Motor neuron (in vitro differentiated cells): ENCODE results near the gene HNF4A. TPM values are rescaled to one million over a fixed set of nuclear protein-coding genes. Genes with fewer than 3 reads are reported as not detected.

Experiments
- ATAC-seq, 8 experiments: fragments of 200-7000 bp; cut with Tn5 transposase; replicated peaks in 6 of 8; 2 replicates each; pipeline ENCODE4 v1.8.0; 2021; ENCODE audit warnings: mild to moderate bottlenecking in 8 of 8, moderate library complexity in 8 of 8
- H3K27ac ChIP-seq, 2 donors: fragments of 250-450 bp; sonication (Bioruptor Pico); 2 replicates each; pipeline ENCODE4 v1.9.0; 2021; ENCODE audit warnings: antibody characterized with exemption in 2 of 2, mild to moderate bottlenecking in 2 of 2, moderate library complexity in 1 of 2
- H3K4me1 ChIP-seq, 2 donors: fragments of 250-450 bp; sonication (Bioruptor Pico); replicated peaks in 1 of 2; 2 replicates each; pipeline ENCODE4 v1.6.1; 2021; ENCODE audit warnings: antibody characterized with exemption in 2 of 2, mild to moderate bottlenecking in 2 of 2, moderate library complexity in 1 of 2
- H3K4me3 ChIP-seq, 5 donors: fragments of 250-450 bp; sonication (Bioruptor Pico); 2 replicates each; pipeline ENCODE4 v1.9.0; 2021; ENCODE audit warnings: antibody characterized with exemption in 5 of 5, mild to moderate bottlenecking in 5 of 5, moderate library complexity in 4 of 5
- WGBS, 10 experiments: fragments of 450-650 bp; shearing (Covaris generic); methylation state at CpG; one replicate each; pipeline ENCODE4 v1.0.0; 2022; 5-methylcytosine and 5-hydroxymethylcytosine counted together
- in situ Hi-C, 9 experiments: fragments of 400-800 bp; cut with MboI; loops; one replicate each; pipeline ENCODE4 v1.15.0; 2021; ENCODE audit warnings: low sequenced_read_pairs in 9 of 9, low pct_unique_long_range_greater_than_20kb in 2 of 9; ENCODE audit not compliant: unreplicated experiment in 9 of 9
- total RNA-seq, 8 experiments: library from RNA; unstranded; fragments of 300-600 nt; gene quantifications; 2 replicates each; pipeline versions ENCODE4 v1.2.3 to v1.2.4, GENCODE V29; 2022

The HNF4A gene
- total RNA-seq, 8 experiments from 2014 or later = 0.09 to 0.62 (median 0.17) TPM; not detected in 2

DNA sequence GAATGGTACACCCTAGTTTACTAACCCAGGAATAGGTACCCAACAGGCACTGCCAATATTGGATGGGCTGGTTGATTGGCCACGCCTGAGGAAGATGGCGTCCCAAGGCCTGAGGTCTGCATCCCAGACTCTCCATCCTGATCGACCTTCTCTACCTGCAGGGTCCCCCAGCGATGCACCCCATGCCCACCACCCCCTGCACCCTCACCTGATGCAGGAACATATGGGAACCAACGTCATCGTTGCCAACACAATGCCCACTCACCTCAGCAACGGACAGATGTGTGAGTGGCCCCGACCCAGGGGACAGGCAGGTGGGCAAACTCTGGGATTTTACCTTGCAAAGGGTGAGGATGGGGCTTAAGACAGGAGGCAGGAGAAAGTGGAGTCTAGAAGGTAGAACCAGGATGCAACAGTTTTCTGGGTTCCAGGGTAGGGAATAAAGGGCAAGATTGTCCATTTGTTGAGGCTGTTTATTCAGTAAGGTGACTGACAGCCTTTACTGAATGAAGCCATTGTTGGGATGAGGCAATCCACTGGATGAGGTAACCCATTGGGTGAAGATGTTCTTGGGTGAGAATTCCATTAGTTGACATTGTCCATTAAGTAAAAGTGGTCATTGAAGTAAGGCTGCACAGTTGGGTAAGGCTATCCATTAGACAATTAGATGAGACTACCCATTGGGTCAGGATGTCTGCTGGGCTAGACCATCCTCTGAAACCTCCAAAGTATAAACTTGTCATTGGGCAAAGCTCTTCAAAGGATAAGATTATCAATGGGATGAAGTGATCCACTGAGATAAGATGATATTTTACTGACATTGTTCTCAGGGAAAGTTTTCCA, 72.9 kb downstream of the HNF4A start:
- H3K4me1 ChIP-seq = no peaks in the 10 kb centered on the region
- no peak for ATAC-seq
- H3K27ac ChIP-seq = no peak overlapping the region
- 17 to 100% (median 85%) methylated on average over 1 to 4 of the region's 8 CpGs; no CpG with 5 or more reads in 6 of the 10 experiments for WGBS, 10 experiments
- H3K4me3 ChIP-seq = no peak overlapping the region
- in situ Hi-C loops = no loop called here

DNA sequence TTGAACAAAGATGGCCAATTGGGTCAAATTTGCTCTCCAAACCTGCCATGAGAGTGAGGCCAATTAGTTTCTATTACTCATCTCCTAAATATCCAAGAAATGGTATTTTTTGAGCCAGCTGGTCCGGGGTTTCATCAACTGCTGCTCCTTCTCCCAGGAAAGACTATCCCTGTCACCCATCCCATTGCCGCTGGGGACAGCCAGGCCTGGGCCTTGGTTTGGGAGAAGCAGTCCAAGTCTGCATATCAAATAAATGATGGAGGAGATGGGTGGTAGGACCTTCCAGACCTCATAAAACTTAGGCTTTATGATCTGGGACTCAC, 73.5 kb downstream of the HNF4A start:
- H3K4me1 ChIP-seq = no peaks in the 10 kb centered on the region
- in situ Hi-C loops = no loop called here
- no peak for ATAC-seq
- no peak overlapping the region for H3K4me3 ChIP-seq
- 0 to 80% (median 54%) methylated on average over 1 to 2 of the region's 2 CpGs; no CpG with 5 or more reads in 4 of the 10 experiments for WGBS, 10 experiments
- H3K27ac ChIP-seq = no peak overlapping the region

DNA sequence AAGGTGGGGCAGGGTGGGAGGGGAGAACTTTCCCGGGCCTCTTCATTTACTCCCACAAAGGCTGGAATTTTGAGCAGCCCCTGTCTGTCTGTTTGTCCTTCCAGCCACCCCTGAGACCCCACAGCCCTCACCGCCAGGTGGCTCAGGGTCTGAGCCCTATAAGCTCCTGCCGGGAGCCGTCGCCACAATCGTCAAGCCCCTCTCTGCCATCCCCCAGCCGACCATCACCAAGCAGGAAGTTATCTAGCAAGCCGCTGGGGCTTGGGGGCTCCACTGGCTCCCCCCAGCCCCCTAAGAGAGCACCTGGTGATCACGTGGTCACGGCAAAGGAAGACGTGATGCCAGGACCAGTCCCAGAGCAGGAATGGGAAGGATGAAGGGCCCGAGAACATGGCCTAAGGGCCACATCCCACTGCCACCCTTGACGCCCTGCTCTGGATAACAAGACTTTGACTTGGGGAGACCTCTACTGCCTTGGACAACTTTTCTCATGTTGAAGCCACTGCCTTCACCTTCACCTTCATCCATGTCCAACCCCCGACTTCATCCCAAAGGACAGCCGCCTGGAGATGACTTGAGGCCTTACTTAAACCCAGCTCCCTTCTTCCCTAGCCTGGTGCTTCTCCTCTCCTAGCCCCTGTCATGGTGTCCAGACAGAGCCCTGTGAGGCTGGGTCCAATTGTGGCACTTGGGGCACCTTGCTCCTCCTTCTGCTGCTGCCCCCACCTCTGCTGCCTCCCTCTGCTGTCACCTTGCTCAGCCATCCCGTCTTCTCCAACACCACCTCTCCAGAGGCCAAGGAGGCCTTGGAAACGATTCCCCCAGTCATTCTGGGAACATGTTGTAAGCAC, 74.1 kb downstream of the HNF4A start:
- WGBS, 10 experiments = 13 to 83% (median 52%) methylated on average over 1 to 4 of the region's 17 CpGs; no CpG with 5 or more reads in 6 of the 10 experiments
- H3K4me3 ChIP-seq = no peak overlapping the region
- no peak for ATAC-seq
- in situ Hi-C loops = no loop called here
- no peak overlapping the region for H3K27ac ChIP-seq
- no peaks in the 10 kb centered on the region for H3K4me1 ChIP-seq

- no peak overlapping the region for H3K4me3 ChIP-seq
- H3K4me1 ChIP-seq = no peaks in the 10 kb centered on the region
- WGBS, 10 experiments = 60 to 100% (median 80%) methylated on average over 1 to 5 of the region's 7 CpGs; no CpG with 5 or more reads in 2 of the 10 experiments
- no peak overlapping the region for H3K27ac ChIP-seq
- no peak for ATAC-seq
- in situ Hi-C loops = no loop called here
Observed at GRCh38 chr20:44430270-44431065, 75.0 kb downstream of the HNF4A start.

DNA sequence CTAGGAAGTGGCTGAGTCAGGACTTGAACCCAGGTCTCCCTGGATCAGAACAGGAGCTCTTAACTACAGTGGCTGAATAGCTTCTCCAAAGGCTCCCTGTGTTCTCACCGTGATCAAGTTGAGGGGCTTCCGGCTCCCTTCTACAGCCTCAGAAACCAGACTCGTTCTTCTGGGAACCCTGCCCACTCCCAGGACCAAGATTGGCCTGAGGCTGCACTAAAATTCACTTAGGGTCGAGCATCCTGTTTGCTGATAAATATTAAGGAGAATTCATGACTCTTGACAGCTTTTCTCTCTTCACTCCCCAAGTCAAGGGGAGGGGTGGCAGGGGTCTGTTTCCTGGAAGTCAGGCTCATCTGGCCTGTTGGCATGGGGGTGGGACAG, 75.6 kb downstream of the HNF4A start:
- in situ Hi-C loops = no loop called here
- H3K27ac ChIP-seq = no peak overlapping the region
- no peak overlapping the region for H3K4me3 ChIP-seq
- no peak for ATAC-seq
- H3K4me1 ChIP-seq = no peaks in the 10 kb centered on the region
- 60 to 90% (median 69%) methylated on average over 1 to 2 of the region's 4 CpGs; no CpG with 5 or more reads in 6 of the 10 experiments for WGBS, 10 experiments

DNA sequence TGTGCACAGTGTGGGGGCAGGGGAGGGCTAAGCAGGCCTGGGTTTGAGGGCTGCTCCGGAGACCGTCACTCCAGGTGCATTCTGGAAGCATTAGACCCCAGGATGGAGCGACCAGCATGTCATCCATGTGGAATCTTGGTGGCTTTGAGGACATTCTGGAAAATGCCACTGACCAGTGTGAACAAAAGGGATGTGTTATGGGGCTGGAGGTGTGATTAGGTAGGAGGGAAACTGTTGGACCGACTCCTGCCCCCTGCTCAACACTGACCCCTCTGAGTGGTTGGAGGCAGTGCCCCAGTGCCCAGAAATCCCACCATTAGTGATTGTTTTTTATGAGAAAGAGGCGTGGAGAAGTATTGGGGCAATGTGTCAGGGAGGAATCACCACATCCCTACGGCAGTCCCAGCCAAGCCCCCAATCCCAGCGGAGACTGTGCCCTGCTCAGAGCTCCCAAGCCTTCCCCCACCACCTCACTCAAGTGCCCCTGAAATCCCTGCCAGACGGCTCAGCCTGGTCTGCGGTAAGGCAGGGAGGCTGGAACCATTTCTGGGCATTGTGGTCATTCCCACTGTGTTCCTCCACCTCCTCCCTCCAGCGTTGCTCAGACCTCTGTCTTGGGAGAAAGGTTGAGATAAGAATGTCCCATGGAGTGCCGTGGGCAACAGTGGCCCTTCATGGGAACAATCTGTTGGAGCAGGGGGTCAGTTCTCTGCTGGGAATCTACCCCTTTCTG, 76.2 kb downstream of the HNF4A start:
- in situ Hi-C loops = no loop called here
- Histone ChIP-seq H3K4me1 (no peaks in the 10 kb centered on the region), H3K27ac (no peak overlapping the region), H3K4me3 (no peak overlapping the region)
- ATAC-seq = no peak
- 40 to 100% (median 80%) methylated on average over 1 to 3 of the region's 11 CpGs; no CpG with 5 or more reads in 1 of the 10 experiments for WGBS, 10 experiments

DNA sequence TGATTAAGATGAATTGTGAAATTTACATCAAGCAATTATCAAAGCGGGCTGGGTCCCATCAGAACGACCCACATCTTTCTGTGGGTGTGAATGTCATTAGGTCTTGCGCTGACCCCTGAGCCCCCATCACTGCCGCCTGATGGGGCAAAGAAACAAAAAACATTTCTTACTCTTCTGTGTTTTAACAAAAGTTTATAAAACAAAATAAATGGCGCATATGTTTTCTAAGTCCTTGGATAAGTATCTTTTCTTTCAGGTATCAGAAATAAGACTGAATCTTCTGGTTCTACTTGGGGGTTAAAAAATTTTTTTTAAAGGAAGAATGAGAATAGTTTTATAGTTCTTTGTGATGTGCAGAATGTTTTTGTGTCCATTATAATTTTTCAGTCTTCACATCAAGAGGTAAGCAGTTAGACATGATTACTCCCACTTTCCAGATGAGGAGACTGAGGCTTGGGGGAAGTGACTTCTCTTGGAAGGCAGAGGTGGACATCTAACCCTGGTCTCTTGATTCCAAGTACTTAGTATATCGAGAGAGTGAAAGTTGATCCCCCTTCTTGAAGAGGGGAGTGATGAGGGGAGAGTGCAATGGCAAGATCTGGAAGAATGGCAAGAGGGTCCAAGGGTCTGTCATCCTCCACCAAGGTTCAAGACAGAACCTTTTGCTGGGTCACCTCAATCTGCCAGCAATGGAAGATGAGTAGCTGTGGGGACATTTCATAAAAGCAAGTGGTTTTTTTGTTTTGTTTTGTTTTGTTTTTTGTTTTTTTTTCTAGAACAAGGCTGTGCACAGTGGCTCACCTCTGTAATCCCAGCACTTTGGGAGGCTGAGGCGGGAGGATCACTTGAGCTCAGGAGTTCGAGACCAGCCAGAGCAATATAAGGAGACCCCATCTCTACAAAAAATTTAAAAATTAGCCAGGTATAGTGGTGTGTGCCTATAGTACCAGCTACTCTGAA, 77.4 kb downstream of the HNF4A start:
- Histone ChIP-seq H3K4me1 (no peaks in the 10 kb centered on the region), H3K4me3 (no peak overlapping the region), H3K27ac (no peak overlapping the region)
- in situ Hi-C loops = no loop called here
- no peak for ATAC-seq
- WGBS, 10 experiments = 30 to 100% (median 61%) methylated on average over 1 to 7 of the region's 8 CpGs

DNA sequence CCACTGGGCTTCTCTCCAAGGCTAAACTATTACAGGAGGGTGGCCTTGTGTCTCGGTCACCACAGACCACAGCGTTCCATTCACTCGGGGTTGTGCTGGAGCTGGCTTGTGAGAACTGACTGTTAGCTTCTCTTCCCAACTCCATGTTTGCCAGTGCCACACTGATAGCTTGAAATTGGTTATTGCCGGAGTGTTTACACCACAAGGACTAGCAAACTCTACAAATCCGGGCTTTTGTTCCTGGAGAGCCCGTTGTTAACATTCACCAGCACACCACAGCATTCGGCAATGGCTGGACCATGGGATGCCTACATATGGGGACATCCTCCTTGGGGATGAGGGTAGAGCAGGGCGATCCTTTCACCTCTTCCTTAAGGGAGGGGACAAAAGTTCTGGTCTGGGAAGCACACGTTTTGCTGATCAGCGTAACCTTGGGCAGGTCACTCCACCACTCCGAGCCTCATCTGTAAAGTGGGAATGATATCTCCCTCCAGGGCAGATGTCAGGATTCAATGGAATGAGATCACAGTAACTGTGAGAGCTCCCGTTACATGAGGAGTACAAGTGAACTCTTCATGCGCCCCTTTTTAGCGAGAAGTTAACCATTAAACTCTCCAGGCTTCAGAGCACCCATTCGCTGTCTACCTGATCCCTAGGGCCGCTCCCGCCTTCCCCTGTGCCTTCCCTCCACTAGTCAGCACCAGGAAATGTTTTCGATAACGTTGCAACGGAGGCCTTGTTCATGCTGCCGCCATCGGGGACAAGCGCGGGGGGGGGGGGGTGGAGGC, 78.4 kb downstream of the HNF4A start:
- no peaks in the 10 kb centered on the region for H3K4me1 ChIP-seq
- 60 to 100% (median 88%) methylated on average over 1 to 9 of the region's 24 CpGs; no CpG with 5 or more reads in 2 of the 10 experiments for WGBS, 10 experiments
- H3K27ac ChIP-seq = no peak overlapping the region
- in situ Hi-C loops = no loop called here
- no peak for ATAC-seq
- H3K4me3 ChIP-seq = no peak overlapping the region

- in situ Hi-C loops = no loop called here
- no peak overlapping the region for H3K27ac ChIP-seq
- no peaks in the 10 kb centered on the region for H3K4me1 ChIP-seq
- no peak for ATAC-seq
- H3K4me3 ChIP-seq = no peak overlapping the region
- WGBS, 10 experiments = 17 to 100% (median 81%) methylated on average over 1 to 7 of the region's 12 CpGs; no CpG with 5 or more reads in 2 of the 10 experiments
Observed at GRCh38 chr20:44435630-44436335, 80.3 kb downstream of the HNF4A start.

DNA sequence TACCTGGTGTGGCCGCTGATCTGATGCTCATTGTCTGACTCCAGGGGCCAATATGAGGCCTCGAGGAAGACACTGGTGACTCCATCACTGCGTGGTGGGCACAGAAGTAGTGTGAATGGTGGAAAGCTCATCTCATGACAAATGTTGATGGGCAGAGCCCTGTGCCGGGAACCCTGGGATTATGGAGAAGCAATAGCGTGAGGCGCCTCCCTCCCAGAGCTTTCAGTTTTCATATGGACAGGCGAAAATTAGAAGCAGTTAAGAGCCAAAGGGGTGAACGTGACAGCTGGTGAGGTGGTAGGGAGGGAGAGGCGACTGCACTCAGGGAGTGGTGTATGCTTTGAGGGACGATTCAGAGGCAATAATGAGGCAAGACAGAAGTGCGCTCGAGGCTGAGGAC, 80.9 kb downstream of the HNF4A start:
- H3K27ac ChIP-seq = no peak overlapping the region
- no peaks in the 10 kb centered on the region for H3K4me1 ChIP-seq
- no peak overlapping the region for H3K4me3 ChIP-seq
- in situ Hi-C loops = no loop called here
- peak in 3 of 8 experiments; percentile 18 to 92 (median 75) for ATAC-seq
- 35 to 95% (median 64%) methylated on average over 1 to 8 of the region's 12 CpGs; no CpG with 5 or more reads in 4 of the 10 experiments for WGBS, 10 experiments
